HL-60 (cell line): ENCODE results near the gene AP1AR.
"Not testable (repeated sequence)": the region's sequence is repeated elsewhere in the genome, so short reads cannot be mapped to it uniquely, and the experiment has no call there.

ENCODE experiments used
- DNase-seq, 2 experiments: peaks; one replicate each; pipeline ENCODE4 v3.0.0-alpha.2; 2010 to 2020; ENCODE audit warnings: low read depth in 1 of 2, low spot score in 1 of 2
- H3K27ac ChIP-seq: fragments of 250-450 bp; sonication (Bioruptor Pico); replicated peaks from 2 replicates; pipeline ENCODE4 v1.5.1; 2020; ENCODE audit warnings: mild to moderate bottlenecking, moderate library complexity
- H3K27me3 ChIP-seq: fragments of 250-450 bp; sonication (Bioruptor Pico); 2 replicates; pipeline ENCODE4 v1.5.1; 2021; ENCODE audit warnings: mild to moderate bottlenecking, moderate library complexity; ENCODE audit not compliant: insufficient read depth, poor library complexity, severe bottlenecking
- H3K4me3 ChIP-seq: replicated peaks from 2 replicates; pipeline ENCODE4 v1.5.1; 2011; ENCODE audit warnings: mild to moderate bottlenecking, control low read depth, low read length; ENCODE audit not compliant: insufficient read depth
- GABPA ChIP-seq: IDR thresholded peaks from 2 replicates; pipeline ENCODE4 v1.6.1; 2012; ENCODE audit warnings: low read depth
- POLR2AphosphoS5 ChIP-seq: IDR thresholded peaks from 2 replicates; pipeline ENCODE4 v1.6.1; 2012; ENCODE audit warnings: low read depth
- SPI1 ChIP-seq: IDR thresholded peaks from 2 replicates; pipeline ENCODE4 v1.6.1; 2012; ENCODE audit warnings: low read depth, mild to moderate bottlenecking, borderline replicate concordance
- TF ChIP-seq, protein P1 (sequence below): IDR thresholded peaks from 2 replicates; pipeline ENCODE4 v1.6.1; 2012; ENCODE audit warnings: low read depth; ENCODE audit not compliant: insufficient replicate concordance
- TF ChIP-seq, protein P2 (sequence below): IDR thresholded peaks from one replicate; pipeline ENCODE4 v1.5.1; 2011; ENCODE audit warnings: low read length, control low read depth, inconsistent platforms; ENCODE audit not compliant: insufficient read depth

AP1AR gene

DNA sequence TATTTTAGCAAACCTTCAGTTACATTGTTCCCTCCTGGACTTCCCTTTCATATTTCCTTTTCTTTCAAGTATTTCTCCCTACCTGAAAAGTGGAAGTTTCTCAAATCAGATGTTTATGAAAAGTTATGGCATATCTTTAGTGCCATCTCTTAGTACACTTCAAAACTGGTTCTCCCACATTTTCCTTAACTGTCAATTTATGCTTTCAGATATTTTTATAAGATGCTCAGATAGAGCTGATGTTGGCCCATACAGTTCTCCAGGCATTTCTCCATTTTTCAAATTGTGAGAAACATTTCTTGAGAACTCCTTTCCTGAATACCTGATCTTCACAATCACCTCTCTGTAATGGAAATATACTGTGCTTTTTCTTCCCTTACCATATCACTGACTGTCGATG, 32.5 kb upstream of the AP1AR start:
- H3K4me3 ChIP-seq: no peak overlapping the region
- no peaks in the 10 kb centered on the region for H3K27me3 ChIP-seq
- H3K27ac ChIP-seq: no peak overlapping the region
- TF ChIP-seq, protein P1, sequence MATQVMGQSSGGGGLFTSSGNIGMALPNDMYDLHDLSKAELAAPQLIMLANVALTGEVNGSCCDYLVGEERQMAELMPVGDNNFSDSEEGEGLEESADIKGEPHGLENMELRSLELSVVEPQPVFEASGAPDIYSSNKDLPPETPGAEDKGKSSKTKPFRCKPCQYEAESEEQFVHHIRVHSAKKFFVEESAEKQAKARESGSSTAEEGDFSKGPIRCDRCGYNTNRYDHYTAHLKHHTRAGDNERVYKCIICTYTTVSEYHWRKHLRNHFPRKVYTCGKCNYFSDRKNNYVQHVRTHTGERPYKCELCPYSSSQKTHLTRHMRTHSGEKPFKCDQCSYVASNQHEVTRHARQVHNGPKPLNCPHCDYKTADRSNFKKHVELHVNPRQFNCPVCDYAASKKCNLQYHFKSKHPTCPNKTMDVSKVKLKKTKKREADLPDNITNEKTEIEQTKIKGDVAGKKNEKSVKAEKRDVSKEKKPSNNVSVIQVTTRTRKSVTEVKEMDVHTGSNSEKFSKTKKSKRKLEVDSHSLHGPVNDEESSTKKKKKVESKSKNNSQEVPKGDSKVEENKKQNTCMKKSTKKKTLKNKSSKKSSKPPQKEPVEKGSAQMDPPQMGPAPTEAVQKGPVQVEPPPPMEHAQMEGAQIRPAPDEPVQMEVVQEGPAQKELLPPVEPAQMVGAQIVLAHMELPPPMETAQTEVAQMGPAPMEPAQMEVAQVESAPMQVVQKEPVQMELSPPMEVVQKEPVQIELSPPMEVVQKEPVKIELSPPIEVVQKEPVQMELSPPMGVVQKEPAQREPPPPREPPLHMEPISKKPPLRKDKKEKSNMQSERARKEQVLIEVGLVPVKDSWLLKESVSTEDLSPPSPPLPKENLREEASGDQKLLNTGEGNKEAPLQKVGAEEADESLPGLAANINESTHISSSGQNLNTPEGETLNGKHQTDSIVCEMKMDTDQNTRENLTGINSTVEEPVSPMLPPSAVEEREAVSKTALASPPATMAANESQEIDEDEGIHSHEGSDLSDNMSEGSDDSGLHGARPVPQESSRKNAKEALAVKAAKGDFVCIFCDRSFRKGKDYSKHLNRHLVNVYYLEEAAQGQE: no peak
- TF ChIP-seq SPI1 (no peak), POLR2AphosphoS5 (no peak), GABPA (no peak)
- TF ChIP-seq, protein P2, sequence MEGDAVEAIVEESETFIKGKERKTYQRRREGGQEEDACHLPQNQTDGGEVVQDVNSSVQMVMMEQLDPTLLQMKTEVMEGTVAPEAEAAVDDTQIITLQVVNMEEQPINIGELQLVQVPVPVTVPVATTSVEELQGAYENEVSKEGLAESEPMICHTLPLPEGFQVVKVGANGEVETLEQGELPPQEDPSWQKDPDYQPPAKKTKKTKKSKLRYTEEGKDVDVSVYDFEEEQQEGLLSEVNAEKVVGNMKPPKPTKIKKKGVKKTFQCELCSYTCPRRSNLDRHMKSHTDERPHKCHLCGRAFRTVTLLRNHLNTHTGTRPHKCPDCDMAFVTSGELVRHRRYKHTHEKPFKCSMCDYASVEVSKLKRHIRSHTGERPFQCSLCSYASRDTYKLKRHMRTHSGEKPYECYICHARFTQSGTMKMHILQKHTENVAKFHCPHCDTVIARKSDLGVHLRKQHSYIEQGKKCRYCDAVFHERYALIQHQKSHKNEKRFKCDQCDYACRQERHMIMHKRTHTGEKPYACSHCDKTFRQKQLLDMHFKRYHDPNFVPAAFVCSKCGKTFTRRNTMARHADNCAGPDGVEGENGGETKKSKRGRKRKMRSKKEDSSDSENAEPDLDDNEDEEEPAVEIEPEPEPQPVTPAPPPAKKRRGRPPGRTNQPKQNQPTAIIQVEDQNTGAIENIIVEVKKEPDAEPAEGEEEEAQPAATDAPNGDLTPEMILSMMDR: no peak
- no peak for DNase-seq

DNA sequence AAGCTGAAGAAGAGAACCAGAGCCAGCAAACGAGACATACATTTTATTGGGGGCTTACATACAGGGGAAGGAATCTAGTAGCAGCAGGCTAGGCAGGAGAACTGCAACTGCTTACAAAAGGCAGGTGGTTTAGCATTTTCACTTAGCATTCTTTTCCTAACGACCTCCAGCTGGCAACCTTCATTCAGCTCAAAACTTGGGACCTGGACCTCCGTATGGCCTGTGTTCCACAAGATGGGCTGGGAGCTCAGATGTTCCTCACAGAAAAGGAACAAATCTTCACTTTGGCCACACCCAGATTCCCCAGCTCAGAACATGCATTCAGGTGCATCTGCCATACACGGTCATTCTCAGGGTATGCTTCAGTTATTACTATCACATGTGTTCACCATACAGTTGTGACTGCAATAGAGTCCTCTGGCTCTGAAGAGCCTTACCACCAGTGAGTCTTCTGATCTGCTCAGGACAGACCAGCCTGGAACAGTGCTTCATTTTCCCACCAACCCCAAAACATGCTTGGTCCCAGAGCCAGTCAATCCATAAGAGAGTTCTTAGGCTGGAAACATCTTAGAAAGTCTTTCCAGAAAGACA, 29.6 kb upstream of the AP1AR start:
- Histone ChIP-seq H3K27me3 (no peaks in the 10 kb centered on the region), H3K27ac (no peak overlapping the region), H3K4me3 (no peak overlapping the region)
- no peak for DNase-seq
- TF ChIP-seq POLR2AphosphoS5: no peak
- TF ChIP-seq, protein P1: no peak

DNA sequence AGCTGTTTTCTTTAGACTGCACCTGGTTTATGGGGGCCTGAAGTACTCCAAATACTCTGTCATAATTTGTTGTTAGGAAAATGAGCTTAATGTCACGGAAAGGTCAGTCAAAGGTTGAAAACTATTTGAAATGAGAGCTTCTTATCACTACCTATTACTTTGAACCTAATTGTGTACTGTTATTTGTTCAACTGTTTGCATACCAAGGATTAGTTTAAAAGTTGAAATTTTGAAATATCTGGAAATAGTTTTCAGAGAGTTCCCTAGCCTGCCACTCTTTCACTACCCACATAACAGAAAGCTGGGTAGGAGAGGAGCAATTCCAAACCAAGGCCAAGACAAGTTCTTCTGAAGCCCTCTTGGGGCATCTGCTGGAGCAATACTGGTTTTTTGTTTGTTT, 28.0 kb upstream of the AP1AR start:
- no peak for DNase-seq
- TF ChIP-seq GABPA (no peak), POLR2AphosphoS5 (no peak), SPI1 (no peak)
- Histone ChIP-seq H3K4me3 (no peak overlapping the region), H3K27me3 (no peaks in the 10 kb centered on the region), H3K27ac (no peak overlapping the region)

DNA sequence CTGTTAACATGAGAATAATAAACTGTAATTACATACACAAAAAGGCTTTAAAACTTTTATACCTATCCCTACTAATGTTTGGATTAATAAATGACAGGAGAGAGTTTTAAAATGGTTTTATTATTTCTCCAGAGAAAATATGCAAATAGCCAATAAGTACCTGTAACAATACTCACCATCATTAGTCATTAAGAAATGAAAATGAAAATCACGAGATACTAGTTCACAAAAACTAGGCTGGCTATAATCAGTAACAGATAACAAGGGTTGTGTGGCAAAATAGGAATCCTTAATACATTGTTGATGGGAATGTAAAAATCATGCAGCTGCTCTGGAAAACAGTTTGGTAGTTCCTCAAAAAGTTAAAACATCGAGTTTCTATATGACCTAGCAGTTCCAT, 25.2 kb upstream of the AP1AR start:
- H3K27ac ChIP-seq: no peak overlapping the region
- H3K27me3 ChIP-seq: no peaks in the 10 kb centered on the region
- no peak for DNase-seq
- no peak overlapping the region for H3K4me3 ChIP-seq
- TF ChIP-seq GABPA: no peak
- TF ChIP-seq, protein P2: no peak
- no peak for TF ChIP-seq POLR2AphosphoS5
- TF ChIP-seq, protein P1: no peak
- no peak for TF ChIP-seq SPI1

DNA sequence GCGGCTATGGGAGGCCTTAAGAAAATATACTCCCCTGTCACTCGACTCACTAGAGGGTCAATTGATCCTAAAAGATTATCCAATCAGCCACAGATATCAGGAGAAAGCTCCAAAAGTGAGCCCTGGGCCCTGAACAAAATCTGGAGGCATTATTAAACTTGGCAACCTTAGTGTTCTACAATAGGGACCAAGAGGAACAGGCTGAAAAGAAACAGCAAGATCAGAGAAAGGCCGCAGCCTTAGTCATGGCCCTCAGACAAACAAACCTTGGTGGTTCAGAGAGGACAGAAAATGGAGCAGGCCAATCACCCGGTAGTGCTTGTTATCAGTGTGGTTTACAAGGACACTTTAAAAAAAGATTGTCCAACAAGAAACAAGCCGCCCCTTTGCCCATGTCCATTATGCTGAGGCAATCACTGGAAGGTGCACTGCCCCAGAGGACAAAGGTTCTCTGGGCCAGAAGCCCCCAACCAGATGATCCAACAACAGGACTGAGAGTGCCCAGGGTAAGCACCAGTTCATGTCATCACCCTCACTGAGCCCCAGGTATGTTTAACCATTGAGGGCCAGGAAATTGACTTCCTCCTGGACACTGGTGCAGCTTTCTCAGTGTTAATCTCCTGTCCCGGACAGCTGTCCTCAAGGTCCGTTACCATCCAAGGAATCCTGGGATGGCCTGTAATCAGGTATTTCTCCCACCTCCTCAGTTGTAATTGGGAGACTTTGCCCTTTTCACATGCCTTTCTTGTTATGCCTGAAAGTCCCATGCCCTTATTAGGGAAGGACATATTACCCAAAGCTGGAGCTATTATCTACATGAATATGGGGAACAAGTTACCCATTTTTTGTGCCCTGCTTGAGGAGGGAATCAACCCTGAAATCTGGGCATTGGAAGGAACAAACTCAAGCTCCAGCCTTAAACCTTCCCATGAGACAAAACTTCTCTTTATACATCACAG, 23.2 kb upstream of the AP1AR start:
- not testable (repeated sequence) for H3K27me3 ChIP-seq, H3K27ac ChIP-seq, DNase-seq, H3K4me3 ChIP-seq
